Activated CD4-positive, alpha-beta T cell treated with anti-CD3 and anti-CD28 coated beads, Interleukin-2, amount 50 U/mL, for 1 hour (primary cell): ENCODE data around the gene MBOAT2.

ENCODE experiments used
- DNase-seq: peaks from one replicate; pipeline ENCODE4 v3.0.0-alpha.2; 2020

The MBOAT2 gene

DNA sequence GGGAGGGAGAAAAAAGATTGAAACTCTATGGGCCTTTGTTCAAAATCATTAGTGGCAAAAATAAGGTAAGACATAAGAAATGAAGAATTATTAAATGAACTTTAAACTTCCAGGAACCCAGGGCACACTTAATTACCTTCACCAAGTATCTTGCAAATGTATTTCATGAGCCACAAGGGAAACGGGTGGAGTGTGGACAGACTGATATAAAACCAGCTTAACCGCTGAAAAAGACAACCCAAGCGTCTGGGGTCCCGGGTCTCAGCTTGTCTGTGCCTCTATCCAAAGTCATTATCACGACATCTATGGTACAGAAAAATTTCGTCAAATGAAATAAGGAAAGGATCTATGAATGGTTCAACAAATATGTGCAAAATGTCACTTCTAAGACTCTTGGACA lies 13.9 kb upstream of the MBOAT2 start:
- no peak for DNase-seq

DNA sequence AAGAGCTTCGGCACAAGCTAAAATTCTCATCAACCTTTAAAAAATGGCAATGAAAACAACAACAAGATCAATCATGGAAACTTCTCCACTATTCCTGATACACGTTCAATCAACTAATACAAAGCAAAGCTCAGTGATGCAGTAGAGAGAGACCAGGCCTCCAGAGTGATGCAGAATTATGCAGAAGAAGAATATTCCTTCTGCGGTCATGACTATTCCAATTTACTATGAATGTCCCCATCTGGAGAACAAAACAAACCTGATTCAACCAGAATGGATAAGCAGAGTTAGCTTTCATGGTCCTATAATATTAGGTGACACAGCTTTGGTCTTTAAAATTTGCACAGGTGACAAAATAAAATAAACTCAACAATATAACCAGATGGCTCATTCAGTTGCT lies 12.5 kb upstream of the MBOAT2 start:
- no peak for DNase-seq

- DNase-seq = no peak
Observed at GRCh38 chr2:9013403-9013802, 9.9 kb upstream of the MBOAT2 start.

GRCh38 chr2:9010866-9011265 lies 7.4 kb upstream of the MBOAT2 start:
- DNase-seq = no peak

- no peak for DNase-seq
Observed at GRCh38 chr2:9008951-9009664, 5.6 kb upstream of the MBOAT2 start.

DNA sequence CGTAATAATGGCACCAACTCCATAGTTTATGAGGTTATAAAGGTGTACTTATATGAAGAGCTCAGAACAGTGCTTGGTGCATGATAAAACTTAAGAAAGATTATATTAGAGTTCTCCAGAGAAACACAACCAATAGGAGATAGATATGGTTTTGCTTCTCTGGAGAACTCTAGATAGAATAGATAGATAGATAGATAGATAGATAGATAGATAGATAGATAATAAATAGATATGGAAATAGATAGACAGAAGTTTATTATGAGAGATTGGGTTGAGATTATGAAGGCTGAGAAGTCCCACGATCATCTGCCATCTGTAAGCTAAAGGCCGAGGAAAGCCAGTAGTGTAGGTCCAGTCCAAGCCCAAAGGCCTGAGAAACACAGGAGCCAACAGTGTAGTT lies 2.9 kb upstream of the MBOAT2 start:
- no peak for DNase-seq

DNA sequence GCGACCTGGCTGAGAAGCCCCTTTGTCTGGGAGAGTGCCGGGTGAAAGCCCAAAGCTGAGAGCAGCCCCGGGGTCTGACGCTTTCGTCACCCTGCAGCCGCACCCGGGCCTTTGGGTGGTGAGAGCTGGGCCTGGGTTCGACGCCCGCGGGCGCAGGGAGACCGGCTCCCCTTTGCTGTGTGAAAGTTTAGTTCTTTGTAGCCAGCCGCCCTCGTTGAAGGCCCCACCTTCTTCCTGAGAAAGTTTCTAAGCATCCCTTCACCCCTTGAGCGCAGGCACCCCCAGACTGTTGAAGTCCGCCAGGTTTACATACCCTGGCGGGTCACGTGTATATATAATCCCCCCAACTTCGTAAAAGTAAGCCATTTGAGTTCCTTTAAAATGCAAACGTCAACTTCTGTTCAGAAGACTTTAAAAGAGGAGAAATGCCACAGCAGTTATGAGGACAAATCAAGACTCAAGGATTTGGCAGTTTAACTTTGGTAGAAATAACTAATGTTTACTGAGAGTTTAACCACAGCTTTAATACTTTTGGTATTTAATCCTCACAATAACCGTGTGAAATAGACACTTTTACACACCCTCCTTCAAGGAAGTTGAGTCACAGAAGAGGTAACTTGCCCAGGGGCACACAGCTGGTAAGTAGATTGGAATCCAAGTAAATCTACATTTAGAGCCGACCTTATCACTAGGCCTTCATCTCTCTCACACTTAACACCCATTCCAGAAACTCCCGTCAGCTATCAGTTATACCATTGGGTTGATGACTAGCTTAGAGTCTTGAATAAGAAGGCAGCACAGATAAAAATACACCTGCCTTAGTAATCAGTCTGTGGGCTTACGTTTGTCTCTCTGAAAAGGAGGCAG lies 1.1 kb upstream of the MBOAT2 start:
- no peak for DNase-seq

- DNase-seq = no peak
Observed at GRCh38 chr2:9003366-9003615, 193 bp downstream of the MBOAT2 start.

DNA sequence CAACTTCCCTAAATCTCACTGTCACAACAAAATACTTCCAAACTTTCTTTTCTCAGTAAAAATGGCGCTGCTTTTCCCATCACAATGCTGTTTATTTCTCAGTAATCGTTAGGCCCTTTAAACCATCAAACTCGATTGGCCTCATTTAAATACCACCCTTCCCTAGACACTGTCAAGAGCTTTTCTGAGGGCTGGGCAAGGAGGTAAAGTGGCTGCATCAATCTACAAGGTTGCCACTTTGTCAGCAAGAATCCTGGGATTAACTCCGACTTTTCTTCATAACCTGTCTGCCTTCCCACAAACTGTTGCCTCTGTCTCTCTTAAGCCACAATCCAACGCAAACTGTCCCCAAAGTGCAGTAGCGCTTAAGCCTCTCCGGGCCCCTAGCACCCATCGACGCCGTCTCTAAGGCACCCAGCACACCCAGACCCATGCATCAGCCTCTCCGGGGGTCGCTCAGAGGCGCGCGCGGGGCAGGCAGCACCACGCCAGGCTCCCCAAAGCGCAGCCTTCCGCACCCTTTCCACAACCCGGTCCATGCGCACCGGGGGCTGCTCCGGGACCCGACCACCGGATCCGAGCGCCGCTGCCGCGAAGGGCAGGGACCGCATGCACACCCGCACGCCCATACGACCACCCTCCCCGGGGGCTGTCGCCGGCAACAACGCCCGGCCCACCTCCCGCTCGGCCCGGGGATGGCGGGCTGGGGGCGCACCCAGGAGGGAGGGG lies 683 bp downstream of the MBOAT2 start:
- DNase-seq = peak; percentile 6

- DNase-seq = no peak
Observed at GRCh38 chr2:9002313-9002636, 1.2 kb downstream of the MBOAT2 start.

DNA sequence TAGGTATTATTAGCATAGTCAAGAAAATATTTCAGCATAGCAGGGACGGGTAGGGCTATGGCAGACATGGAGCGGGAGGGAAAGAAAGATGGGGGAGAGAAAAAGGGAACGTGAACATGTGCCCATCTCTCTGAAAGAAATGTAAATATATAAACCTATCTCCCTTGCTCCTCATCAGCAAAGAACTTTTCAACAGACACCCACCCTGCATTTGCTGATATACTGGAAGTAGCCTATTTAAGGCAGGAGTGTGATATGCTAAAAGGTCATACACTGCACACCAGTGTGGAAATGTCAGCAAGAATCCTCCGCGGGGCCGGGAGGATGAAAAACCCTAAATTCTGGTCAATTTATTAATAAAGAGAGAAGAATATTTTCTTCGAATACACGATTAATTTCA lies 1.7 kb downstream of the MBOAT2 start:
- DNase-seq = no peak

GRCh38 chr2:9001229-9001628 lies 2.3 kb downstream of the MBOAT2 start:
- DNase-seq = no peak

GRCh38 chr2:9000442-9000841 lies 3.0 kb downstream of the MBOAT2 start:
- no peak for DNase-seq

GRCh38 chr2:8999797-9000196 lies 3.7 kb downstream of the MBOAT2 start:
- no peak for DNase-seq

DNA sequence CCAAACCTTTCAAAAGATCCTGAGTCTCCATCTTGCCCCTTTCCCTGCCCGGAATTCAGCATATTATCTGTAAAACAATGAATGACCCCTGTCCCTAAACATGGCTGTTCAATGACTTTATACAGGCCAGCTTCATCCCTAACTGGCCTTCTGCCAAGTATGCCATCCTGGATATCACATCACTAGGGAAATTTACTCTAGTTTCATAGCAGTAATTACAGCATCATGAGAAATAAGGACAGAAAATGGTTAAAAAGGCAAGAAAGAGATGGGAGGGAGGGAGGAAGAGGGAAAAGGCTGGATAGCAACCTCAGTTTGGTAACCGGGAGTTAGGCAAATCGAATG lies 4.4 kb downstream of the MBOAT2 start:
- no peak for DNase-seq

DNA sequence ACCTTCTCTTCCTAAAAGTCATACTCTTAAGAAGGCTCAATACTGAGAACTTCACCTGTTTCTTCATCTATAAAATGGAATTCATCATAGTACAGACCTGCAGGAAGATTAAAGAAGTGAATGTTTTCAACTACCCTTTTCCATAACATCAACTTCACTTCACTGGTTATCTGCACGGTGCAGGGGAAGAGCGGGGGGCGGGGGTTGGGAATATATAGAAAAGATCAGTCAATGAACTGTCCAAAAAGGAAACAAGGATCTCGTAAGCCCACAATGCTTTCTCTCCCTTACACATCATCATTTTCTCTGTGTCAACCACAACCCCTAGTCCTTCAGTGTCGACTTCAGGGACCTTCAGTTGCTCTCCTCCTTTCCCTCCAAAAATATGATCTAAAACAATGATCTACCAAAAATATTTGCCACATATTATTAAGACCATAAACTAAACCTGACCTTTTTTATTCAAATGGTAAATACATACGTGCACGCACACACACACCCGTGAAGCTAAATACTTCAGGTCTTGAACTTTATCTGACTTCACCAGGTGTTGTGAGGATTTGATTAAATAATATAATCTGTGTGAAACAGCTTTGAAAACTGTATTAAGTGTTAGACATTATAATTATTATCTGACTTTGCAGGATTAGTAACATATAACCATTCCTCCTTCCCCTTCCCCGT lies 4.9 kb downstream of the MBOAT2 start:
- no peak for DNase-seq

DNA sequence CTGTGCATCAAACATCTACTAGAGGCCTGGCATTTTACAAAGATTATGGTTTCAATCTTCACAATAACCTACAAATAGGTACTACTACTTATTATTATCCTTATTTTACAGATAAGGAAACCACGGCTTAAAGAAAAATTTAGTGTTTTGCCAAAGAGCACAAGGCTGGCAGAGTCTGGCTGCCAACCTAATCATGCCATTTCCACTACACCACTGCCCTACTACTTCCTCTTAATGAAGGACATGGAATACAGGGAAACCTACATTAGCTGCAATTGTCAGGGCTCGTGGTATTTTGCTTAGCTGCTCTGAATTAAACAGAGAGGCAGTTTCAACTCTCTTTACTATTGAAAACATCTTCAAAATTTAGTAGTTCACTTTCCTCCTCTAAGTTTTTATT lies 5.9 kb downstream of the MBOAT2 start:
- DNase-seq = no peak

DNA sequence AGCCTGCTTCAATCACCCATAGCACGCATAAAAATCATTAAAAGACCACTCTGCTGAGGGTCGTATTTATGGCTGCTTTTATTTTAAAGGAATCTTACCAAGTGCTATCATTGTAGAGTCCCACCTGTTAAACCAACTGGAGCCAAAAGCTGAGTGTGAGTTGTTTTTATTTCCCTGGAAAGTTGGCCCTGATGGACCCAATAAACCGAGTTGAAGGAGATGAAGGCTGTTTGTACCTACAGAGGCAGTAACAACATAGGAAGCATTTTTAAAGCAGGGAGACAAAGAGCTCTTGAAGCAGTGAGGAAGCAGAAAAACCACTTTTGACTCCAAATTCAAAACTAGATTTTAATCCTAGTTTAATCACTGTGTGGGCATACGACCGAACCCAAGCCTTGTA lies 6.4 kb downstream of the MBOAT2 start:
- DNase-seq = no peak

DNA sequence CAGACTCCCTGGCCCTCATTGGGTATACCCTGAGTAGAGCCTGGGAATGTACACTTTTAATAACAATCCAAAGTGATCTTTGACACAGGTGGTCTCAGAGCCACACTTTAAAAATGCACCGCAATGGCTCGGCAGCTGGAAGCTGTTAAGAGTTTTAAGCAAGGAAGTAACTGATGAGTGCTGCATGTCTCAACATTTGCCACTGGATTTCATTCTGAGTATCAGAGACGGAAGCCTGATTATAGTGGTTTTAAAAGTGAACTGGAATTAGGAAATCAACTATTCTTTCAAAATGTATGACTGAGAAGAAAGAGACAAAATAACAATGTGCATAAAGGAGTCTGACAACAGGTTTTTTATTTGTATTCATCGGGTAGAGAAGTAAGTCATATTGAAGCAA lies 7.5 kb downstream of the MBOAT2 start:
- DNase-seq = no peak

GRCh38 chr2:8994386-8994785 lies 9.1 kb downstream of the MBOAT2 start:
- no peak for DNase-seq

GRCh38 chr2:8993902-8994278 lies 9.6 kb downstream of the MBOAT2 start:
- DNase-seq = no peak

DNA sequence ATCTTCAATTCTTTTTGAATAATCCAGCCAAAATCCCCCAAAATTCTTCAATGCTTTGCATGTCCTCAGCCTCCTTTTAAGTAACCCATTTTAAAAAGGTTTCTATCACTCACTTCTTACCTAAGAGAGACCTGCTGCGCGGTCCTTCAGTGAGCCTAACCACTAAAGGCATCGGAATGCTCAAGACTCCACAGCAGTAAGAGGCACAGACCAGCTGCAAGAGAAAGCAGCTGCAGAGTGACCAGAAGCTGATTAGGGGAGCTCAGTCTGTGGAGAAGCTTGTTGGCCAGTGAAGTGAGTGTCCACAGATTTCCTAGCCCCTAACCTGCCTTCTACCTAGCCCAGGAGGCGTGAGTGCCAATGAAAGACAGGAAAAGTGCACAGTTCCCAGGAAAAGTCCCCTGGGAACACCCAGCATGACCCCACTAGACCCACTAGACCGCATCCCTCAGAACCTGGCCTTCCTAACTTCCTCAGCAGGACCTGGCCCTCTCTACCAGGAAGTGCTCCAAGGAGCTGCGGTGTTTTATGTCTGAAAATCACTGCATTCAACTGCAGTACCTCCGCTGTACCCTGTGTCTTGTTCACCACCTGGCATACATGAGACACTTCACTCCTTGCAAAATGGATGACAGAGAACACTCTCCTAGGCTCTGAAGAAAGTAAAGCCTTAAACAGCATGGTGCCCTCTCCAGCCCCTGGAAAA lies 10.1 kb downstream of the MBOAT2 start:
- DNase-seq = no peak

DNA sequence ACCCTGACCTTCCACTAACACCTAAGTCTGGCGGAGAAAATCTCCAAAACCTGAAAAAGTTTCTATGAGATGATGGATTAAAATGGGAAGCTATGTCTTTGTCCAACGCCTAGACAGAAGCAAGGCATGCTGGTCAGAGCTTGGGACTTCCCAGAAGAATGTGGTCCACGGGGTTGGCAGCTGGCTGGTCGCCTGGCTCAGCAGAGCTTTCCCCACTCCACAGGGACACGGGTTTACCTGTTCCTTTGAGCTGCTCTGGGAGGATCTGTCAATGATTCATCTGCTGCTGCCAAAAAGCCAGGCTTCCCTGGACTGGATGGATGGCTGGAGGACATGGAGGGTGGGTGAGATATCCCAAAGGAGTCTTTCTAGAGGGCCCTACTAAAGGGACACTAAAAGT lies 10.8 kb downstream of the MBOAT2 start:
- DNase-seq = no peak
